ENCODE measurements around the gene DNAJC10. TPM values are rescaled to one million over a fixed set of nuclear protein-coding genes. Genes with fewer than 3 reads are reported as not detected.

The DNAJC10 gene
- polyA plus RNA-seq, 1 donor (not counting 4 experiments of a cell fraction or from before 2014, with no cell fraction given) = 92.6 TPM

DNA sequence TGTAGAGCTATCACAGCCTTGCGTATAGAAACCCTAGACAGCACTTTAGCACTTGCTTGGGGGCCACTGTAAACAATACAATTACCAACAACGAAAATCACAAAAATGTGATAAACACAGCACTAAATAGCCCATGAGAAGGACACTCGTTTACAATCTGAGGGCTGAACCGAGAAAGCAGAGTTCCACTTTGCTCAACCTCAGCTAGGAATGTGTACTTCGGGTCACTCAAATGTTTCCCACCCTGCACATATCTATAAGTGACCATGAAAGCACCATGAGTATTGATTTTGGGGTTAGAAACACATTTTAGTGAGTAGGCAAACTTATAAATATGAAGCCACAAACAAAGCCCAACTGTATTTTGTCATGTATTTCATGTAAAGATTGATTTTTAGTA lies 88.1 kb downstream of the DNAJC10 start:
- no peak for DNase-seq (ENCODE audit: low read depth, low spot score)
- H3K9me1 ChIP-seq (ENCODE audit: control insufficient read depth, extremely low read depth, insufficient read depth, low read length) = no peaks in the 10 kb centered on the region
- peaks cover 3% of the 10 kb centered on the region for H3K27me3 ChIP-seq (ENCODE audit: control insufficient read depth, extremely low read depth, insufficient read depth, low read length)
- no peak overlapping the region for H2AFZ ChIP-seq (ENCODE audit: control insufficient read depth, low read length)
- no peak for FAIRE-seq
- no peaks in the 10 kb centered on the region for H3K79me2 ChIP-seq (ENCODE audit: control insufficient read depth, insufficient read depth, low read length)
- no peaks in the 10 kb centered on the region for H3K36me3 ChIP-seq (ENCODE audit: control insufficient read depth in 2 of 2, extremely low read depth in 1 of 2, insufficient read depth in 2 of 2, low read length in 2 of 2)
- no peak overlapping the region for H3K9ac ChIP-seq (ENCODE audit: control insufficient read depth, extremely low read depth, insufficient read depth, low read length)
- dilution Hi-C loops (cut with MboI; ENCODE audit: extremely low pct_ligation_motif_present, low sequenced_read_pairs) = no loop called here
- H3K4me3 ChIP-seq (ENCODE audit: control insufficient read depth in 2 of 3, extremely low read depth in 1 of 3, insufficient read depth in 2 of 3, low read depth in 1 of 3, low read length in 3 of 3) = no peak overlapping the region
- no peaks in the 10 kb centered on the region for H4K20me1 ChIP-seq (ENCODE audit: control insufficient read depth, extremely low read depth, insufficient read depth, low read length)
- no peak overlapping the region for H3K4me2 ChIP-seq (ENCODE audit: control insufficient read depth, extremely low read depth, insufficient read depth, low read depth, low read length)
- H3K9me3 ChIP-seq (ENCODE audit: control insufficient read depth, low read depth, low read length) = no peaks in the 10 kb centered on the region
- H3K27ac ChIP-seq (ENCODE audit: control insufficient read depth, insufficient read depth, low read length) = no peak overlapping the region
- H3K4me1 ChIP-seq (ENCODE audit: control insufficient read depth, extremely low read depth, insufficient read depth, low read length) = no peaks in the 10 kb centered on the region
- TF ChIP-seq, protein P1, sequence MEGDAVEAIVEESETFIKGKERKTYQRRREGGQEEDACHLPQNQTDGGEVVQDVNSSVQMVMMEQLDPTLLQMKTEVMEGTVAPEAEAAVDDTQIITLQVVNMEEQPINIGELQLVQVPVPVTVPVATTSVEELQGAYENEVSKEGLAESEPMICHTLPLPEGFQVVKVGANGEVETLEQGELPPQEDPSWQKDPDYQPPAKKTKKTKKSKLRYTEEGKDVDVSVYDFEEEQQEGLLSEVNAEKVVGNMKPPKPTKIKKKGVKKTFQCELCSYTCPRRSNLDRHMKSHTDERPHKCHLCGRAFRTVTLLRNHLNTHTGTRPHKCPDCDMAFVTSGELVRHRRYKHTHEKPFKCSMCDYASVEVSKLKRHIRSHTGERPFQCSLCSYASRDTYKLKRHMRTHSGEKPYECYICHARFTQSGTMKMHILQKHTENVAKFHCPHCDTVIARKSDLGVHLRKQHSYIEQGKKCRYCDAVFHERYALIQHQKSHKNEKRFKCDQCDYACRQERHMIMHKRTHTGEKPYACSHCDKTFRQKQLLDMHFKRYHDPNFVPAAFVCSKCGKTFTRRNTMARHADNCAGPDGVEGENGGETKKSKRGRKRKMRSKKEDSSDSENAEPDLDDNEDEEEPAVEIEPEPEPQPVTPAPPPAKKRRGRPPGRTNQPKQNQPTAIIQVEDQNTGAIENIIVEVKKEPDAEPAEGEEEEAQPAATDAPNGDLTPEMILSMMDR (optimal IDR thresholded peaks at IDR 0.05 in 1 of 3, IDR thresholded peaks at IDR 0.05 in 1 of 3, conservative IDR thresholded peaks at IDR 0.05 in 1 of 3; ENCODE audit: extremely low read depth in 1 of 3, insufficient read depth in 2 of 3, low read length in 3 of 3) = no peak
- no peak for TF ChIP-seq EZH2 (IDR thresholded peaks at IDR 0.05; ENCODE audit: low read length)

DNA sequence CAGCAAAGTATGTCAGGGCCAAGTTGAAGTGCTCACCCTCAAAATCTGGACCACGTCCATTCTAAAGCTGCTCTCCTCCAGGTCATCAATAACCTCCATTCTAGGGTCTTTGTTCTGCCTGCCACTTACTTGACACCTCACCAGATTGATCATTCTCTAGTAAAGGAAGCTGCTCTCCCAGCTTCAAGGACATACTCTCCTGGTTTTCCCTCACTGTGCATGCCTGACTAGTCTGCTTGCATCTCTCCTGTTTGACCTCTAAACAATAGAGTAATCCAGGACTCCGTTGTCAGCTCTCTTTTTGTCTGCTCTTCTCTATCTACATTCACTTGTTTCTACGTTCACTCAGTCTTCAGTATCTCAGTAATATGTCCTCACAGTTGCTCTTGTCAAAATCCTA lies 91.3 kb downstream of the DNAJC10 start:
- H3K79me2 ChIP-seq (ENCODE audit: control insufficient read depth, insufficient read depth, low read length) = no peaks in the 10 kb centered on the region
- dilution Hi-C loops (cut with MboI; ENCODE audit: extremely low pct_ligation_motif_present, low sequenced_read_pairs) = no loop called here
- no peaks in the 10 kb centered on the region for H3K4me1 ChIP-seq (ENCODE audit: control insufficient read depth, extremely low read depth, insufficient read depth, low read length)
- H3K27me3 ChIP-seq (ENCODE audit: control insufficient read depth, extremely low read depth, insufficient read depth, low read length) = peaks cover 3% of the 10 kb centered on the region
- no peak overlapping the region for H3K27ac ChIP-seq (ENCODE audit: control insufficient read depth, insufficient read depth, low read length)
- no peak overlapping the region for H3K4me3 ChIP-seq (ENCODE audit: control insufficient read depth in 2 of 3, extremely low read depth in 1 of 3, insufficient read depth in 2 of 3, low read depth in 1 of 3, low read length in 3 of 3)
- H3K9me1 ChIP-seq (ENCODE audit: control insufficient read depth, extremely low read depth, insufficient read depth, low read length) = no peaks in the 10 kb centered on the region
- TF ChIP-seq EZH2 (IDR thresholded peaks at IDR 0.05; ENCODE audit: low read length) = no peak
- TF ChIP-seq, protein P1 (optimal IDR thresholded peaks at IDR 0.05 in 1 of 3, IDR thresholded peaks at IDR 0.05 in 1 of 3, conservative IDR thresholded peaks at IDR 0.05 in 1 of 3; ENCODE audit: extremely low read depth in 1 of 3, insufficient read depth in 2 of 3, low read length in 3 of 3) = no peak
- no peak overlapping the region for H3K9ac ChIP-seq (ENCODE audit: control insufficient read depth, extremely low read depth, insufficient read depth, low read length)
- DNase-seq (ENCODE audit: low read depth, low spot score) (no peak), FAIRE-seq (no peak)
- no peak overlapping the region for H3K4me2 ChIP-seq (ENCODE audit: control insufficient read depth, extremely low read depth, insufficient read depth, low read depth, low read length)
- H3K9me3 ChIP-seq (ENCODE audit: control insufficient read depth, low read depth, low read length) = no peaks in the 10 kb centered on the region
- no peaks in the 10 kb centered on the region for H3K36me3 ChIP-seq (ENCODE audit: control insufficient read depth in 2 of 2, extremely low read depth in 1 of 2, insufficient read depth in 2 of 2, low read length in 2 of 2)
- no peaks in the 10 kb centered on the region for H4K20me1 ChIP-seq (ENCODE audit: control insufficient read depth, extremely low read depth, insufficient read depth, low read length)
- no peak overlapping the region for H2AFZ ChIP-seq (ENCODE audit: control insufficient read depth, low read length)
